Fibroblast of skin of right quadriceps (primary cell): Measurements from ENCODE around the gene PANK1.

Source experiments
- DNase-seq: peaks from one replicate; pipeline ENCODE4 v3.0.0-alpha.2; 2013

Gene PANK1

DNA sequence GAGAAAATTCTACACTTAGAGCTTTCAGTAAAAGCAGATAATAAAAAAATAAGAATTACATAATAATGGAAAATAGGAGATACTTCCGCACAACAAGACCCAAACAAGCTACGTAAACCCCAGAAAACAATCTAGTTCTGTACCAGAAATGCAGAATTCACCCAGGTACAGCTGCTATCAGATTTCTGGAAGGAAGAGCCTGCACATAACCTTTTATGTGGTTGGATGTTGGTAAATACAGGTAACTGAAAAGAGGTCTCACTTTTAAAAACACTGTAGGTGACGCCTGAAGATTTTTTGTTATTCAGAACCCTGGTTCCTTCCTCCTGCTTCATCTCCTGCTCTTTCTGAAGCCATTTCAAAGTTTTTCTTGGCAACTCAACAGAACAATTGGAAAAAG, 29.9 kb downstream of the PANK1 start:
- no peak for DNase-seq

DNA sequence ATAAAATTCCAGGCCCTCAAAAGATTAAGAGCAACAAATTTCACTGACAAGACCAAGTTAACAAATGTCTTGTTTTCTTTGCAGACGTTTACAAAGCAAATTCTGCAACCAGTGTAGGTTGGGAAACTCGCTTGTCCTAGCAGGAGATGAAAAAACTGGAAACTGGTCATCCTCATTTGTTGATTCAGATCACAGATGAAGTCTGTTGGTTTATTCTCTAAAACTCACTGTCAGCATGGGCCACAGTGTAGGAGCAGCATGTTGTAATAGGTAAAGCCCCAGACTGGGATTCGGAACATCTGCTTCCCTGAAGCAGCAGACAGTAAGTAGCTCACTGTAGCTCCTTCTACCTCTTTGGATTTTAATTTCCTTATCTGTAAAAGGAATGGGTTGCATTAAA, 31.5 kb downstream of the PANK1 start:
- DNase-seq, result no peak

DNA sequence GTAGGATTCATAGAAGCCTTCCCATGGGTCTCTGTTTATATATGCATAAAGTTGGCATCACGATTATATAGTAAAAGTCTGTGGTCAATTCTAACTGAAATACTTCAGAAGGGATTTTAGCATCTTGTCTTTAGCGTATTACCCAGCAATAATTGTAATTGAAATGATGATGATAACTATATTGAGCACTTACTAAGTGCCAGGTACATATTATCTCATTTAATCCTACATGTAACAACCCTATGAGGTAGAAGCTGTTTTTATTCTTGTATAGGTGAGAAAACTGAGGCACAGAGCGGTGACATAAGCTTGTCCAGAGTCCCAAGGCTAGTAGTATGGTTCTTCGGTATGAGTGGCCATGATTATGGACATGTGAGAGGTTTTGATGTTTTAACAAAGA, 33.8 kb downstream of the PANK1 start:
- no peak for DNase-seq

DNA sequence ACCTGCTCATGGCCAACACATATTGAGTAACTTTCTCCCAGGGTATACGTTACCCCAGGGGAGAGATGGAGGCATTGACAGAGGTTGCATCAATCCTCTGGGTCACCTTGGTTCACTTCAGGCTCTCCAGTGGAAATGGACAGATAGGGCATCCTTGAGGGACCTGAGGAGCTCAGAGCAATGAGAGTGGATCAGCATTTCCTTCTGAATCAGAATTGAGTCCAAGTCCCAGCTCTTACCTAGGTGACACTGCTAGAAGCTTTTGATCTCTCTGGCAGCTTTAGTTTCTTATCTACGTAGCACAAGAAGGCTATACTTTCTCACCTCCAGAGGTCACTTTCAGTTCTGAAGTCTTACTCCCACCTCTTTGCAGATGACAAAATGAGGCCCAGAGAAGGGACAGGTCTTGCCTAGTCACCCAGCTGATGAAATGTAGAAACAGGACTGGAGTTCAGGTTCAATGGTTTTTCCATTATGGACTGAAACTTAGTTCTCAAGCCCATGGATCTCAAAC, 35.2 kb downstream of the PANK1 start:
- DNase-seq, result no peak

DNA sequence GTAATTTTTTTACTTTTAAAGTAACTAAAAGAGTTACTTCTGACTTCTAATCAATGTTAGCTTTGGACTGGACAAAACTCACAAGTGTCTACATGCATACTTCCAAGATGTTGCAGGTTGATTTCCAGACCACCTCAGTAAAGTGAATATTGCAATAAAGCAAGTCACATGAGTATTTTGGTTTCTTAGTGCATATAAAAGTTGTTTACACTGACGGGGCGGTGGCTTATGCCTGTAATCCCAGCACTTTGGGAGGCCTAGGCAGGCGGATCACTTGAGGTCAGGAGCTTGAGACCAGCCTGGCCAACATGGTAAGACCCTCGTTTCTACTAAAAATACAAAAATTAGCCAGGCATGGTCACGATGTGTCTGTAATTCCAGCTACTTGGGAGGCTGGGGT, 40.8 kb downstream of the PANK1 start:
- no peak for DNase-seq

DNA sequence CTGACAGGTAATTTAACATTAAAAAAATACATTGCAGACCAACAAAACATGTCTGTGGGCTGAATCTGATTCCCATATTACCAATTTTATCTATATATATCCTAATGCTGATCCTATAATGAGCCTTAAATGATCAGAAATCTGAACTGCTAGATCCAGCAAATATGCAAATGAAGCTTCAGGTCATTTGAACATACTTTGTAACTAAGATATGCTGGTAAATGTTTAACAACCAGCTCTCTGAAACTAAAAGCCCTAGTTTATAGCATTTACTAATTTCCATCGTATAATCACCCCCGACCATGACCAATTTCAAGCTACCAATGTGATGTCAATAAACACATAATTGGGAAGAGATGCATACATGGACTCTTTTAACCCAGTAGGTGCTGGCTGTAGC, 42.1 kb downstream of the PANK1 start:
- DNase-seq, result no peak

DNA sequence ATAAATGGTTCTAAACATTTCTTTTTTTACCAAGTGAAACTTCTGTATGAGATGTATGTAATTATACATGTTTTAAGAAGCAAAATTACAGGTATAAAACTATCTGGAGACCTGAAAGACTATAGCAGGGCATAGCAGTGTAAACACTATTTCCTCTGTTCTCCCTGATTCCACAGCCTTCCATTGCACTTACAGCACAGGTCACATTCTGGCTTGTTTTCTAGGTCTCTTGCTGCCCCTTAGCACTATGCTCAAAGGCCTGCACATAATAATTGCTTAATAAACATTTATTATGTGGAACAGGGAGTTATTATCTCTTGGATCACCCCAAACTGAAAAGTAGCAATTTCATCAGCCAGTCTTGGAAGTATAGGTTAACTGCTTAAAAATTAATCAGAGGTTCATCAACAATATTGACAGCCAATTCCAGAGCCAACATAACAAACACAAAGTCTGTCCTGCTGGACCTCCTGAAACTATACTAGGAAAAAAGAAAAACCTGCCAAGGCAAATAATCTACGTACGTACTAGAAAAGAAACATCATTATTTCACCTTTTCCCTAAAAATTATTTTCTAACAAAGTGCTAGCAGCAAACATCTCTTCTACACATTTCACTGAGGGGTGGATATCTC, 43.2 kb downstream of the PANK1 start:
- no peak for DNase-seq

DNA sequence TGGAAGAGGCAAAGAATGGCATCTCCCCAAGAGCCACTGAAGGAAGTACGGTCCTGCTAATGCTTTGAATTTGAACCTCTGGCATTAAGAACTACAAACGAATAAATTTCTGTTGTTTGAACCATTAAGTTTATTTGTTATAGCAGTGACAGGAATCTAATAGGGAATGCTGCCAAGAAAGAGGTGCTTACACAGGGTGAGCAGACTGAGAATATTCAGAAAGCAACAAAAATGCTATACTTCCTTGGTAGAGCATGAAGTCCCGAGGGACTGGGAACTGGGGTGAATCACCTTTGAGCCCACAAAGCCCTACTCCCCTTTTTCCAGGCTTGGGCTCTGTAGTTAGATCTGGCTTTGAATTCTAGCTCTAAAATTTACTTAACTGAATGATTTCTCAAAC, 45.0 kb downstream of the PANK1 start:
- DNase-seq, result peak; percentile 13

DNA sequence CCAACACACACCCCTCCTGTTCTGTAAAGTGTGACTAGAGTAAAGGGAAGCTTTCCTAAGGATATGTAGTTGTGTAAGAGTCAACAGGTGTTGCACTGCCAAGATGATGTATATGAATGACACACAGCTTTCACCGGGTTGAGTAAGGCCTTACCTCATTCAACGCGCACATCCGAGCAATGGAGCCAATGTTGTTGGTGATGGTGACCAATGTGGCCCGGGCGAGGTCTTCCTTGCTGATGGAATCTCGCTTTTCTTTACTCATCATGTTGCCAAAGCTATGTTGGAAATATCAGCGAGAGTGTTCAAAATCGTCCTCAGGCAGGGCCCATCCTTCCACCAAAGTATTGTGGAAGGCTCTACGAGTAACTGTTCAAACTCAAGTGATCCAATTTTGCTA, 52.0 kb downstream of the PANK1 start:
- no peak for DNase-seq

DNA sequence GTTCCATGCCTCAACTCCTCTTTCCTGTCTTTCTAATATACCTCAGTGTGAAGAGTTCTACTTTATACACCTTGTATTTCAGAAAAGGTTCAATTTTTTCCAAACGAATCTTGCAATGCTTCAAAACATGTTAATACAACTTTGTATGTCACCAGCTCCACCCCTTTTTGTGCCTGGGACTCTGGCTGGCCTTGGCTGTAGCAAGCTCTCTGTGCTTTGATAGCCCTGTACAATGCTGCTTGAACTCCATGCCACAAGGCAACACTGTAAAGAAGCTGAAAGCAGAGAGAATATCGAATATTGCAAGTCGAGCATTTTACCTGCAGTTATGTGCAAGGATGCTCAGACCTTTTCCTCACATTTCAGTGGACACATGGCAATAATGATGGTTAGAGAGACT, 52.5 kb downstream of the PANK1 start:
- no peak for DNase-seq

DNA sequence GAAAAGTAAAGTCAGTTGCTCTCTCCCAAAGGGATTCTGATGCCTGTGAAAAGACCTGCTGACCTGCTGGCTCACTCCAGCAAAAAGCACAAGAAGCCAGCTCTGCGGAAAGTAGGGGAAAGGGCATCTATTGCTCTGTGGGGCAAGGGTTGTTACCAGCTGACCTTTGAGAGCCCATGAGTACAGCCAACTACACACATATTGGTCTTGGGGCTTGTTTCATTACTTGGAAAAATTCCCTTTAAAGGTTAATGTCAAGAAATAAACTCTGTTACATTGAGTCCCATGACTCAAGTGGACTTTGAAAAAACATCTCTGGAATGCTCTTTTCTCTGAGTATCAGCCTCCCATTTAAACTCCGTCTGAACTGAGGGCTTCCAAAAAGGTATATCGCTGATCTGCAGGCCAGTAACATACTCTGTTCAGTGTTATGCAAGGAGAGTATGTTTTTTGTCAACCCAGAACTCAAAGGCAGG, 53.2 kb downstream of the PANK1 start:
- DNase-seq, result peak; percentile 4

DNA sequence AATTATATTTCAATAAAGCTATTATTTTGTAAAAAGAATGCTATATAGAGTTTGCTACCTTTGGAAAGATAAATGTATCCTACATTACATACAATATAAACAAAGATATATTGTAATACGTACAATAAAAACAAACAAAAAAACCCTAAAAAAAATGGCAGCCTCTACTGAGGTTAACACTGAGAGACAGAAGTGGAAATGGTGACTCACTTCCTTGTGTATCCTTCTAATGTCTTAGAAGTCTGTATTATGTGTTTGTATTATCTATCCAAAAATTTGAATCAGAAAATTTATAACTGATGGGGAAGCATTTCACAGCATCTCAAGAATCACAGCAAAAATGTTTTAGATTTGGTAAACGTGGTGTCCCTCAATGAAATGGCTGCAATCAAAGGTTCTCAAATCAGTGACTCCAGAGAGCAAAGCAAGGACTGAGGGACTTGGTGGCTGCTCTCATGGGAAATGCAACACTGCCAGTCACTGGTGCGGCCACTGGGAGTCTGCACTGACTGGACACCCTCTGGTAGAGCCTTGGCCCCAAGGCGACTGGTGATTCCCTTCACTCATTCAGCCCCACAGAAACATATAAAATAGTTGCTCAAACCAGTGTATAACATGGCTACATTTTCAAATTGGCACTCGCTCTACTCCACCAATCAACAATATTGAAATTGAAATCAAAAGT, 53.8 kb downstream of the PANK1 start:
- no peak for DNase-seq

DNA sequence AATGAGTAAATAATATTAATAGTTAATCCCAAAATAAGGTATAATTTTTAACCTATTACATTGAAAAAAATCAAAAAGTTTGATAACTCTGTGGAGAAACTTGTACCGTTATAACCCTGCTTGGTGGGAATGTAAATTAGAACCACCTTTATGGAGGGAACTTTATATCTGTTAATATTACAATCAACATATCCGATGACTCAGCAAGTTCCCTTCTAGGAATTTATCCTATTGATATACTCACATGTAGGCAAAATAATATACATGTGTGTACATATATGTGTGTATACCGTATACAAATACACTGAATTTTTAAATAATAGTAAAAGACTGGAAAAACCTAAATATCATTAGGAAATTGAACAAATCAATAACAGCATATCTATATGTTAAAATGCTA, 54.7 kb downstream of the PANK1 start:
- DNase-seq, result no peak

DNA sequence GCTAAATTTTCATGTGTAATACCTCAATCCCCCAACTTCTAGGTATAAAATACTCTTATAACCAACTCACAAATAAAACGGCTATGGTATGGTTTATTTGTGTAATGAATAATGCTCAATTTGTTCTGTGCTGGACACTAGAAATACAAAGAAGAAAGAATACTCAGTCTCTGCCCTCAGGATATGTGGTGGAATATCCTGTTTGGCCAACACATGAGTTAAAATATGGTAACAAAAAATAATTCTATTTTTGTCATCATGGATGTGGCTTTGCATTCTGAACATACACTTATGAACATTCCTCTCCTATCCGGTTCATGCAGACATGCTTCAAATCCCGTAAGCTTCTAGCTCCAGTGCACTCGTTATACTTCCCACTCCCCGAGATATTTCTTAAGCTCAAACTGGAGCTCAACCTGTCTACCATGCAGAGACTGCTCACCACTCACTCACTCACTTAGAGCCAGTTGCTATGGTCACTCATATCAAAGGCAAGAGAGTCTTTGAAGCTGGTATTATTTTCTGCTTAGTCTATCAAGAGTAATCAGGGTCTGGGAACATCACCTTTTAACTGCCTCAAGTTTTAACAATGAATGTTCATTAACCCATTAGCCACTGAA, 55.8 kb downstream of the PANK1 start:
- DNase-seq, result no peak

DNA sequence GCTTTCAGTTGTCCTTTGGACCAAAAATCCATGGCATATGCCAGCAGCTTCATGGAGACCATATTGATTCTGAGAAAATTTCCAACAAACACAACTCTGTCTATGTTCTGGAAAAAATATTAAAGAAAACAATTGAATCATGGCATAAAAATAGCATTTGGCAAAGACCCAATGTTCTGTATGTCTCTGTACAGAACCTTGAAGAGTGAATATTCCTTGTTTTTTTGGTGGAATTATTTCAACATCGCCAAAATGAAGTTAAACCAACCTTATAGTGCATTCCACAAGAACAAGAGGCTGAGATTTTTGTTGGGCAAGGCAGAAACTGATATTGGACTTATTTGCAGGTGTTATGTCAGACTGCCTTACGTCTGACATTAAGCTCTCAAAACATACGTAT, 56.4 kb downstream of the PANK1 start:
- DNase-seq, result no peak

DNA sequence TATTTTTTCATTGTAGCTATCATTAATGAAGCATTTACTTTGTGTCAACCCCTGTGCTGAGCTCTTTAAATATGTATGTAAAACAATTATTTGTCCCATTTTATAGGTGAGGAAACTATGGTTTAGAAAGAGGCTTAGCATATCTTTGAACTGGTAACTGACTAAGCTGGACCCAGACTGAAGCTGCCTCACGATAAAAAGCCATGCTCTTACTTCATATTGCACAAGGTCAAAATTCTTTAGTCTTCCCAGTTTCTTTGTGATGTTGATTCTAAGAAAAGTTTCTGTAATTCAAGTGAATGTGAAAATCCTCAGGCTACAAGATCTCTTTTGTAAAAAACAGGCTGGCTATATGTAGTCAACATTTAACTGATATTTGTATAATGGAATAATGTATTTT, 63.0 kb downstream of the PANK1 start:
- DNase-seq, result no peak

DNA sequence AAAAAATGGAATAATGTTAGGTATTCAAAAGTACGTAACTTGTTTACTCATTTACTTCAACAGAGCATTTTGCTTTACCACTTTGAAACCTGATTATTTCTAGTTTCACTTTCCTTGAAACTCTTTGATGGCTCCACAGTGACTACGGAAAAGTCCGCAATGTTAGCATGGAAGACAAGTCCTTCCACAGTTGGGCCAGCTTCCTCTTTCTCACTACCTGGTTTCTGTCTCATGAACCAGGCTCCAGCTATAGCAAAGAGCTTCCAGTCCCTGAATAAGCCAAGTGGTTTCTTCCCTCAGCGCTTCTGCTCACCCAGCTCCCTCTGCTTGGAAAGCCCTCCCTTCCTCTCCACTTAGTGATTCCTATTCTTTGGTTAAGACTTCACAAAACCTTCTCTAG, 64.8 kb downstream of the PANK1 start:
- DNase-seq, result no peak

DNA sequence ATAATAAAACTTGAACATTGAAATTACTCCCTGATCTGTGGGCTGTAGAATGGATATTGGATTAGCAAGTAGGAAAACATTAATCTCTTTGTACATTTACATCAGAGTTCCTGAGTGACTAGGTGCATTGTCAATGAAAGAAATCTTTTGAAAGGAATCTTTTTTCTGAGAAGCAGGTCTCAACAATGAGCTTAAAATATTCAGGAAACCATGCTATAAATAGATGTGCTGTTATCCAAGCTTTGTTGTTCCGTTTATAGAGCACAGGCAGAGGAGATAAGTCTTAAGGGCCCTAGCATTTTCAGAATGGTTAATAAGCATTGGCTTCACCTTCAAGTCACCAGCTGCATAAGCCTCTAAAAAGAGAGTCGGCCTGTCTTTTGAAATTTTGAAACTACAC, 68.3 kb downstream of the PANK1 start:
- DNase-seq, result no peak

DNA sequence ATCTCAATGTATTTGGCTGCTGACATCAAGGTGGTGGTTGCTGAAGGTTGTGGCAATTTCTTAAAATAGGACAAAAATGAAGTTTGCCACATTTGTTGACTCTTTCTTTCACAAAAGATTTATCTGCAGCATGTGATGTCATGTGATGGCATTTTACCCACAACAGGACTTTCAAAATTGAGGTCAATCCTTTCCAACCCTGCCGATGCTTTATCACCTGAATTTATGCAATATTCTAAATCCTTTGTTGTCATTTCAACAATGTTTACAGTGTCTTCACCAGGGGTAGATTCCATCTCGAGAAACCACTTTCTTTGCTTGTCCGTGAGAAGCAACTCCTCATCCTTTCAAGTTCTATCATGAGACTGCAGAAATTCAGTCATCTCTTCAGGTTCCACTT, 69.0 kb downstream of the PANK1 start:
- no peak for DNase-seq

DNA sequence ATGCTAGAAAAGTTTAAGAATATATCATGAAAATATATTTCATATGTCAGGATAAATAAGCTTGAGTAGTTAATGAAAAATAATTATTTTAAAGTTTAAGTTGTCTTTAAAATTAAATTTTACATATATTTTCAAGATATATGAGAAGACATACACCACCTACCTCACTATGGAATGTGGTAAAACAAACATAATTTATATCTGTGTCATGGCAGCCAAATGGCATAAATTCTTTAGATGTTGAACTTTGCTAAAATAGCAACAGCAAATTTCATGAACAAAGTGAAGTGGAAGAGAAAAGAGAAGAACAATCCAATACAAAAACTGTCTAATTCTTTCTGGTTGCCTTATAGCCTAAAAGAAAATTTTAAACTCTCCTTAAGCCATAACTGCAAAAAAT, 70.0 kb downstream of the PANK1 start:
- peak; percentile 40 for DNase-seq

DNA sequence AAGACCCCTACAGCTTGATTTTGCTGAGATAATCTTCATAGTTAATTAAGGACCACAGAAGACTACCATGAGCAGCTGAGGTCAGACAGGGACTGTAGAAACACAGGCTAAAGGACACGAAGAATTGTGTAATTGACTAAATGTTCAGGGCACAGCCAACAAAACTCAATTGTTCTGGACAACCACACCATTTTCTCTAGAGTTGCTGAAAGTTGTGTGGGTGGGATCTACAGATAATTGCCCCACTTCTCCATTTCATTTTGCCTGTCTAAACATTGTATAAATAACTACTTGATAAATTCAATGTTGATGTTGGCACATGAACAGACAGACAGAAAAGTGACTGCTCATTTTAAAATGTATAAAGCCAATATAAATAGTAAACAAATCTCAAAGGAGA, 70.7 kb downstream of the PANK1 start:
- no peak for DNase-seq

DNA sequence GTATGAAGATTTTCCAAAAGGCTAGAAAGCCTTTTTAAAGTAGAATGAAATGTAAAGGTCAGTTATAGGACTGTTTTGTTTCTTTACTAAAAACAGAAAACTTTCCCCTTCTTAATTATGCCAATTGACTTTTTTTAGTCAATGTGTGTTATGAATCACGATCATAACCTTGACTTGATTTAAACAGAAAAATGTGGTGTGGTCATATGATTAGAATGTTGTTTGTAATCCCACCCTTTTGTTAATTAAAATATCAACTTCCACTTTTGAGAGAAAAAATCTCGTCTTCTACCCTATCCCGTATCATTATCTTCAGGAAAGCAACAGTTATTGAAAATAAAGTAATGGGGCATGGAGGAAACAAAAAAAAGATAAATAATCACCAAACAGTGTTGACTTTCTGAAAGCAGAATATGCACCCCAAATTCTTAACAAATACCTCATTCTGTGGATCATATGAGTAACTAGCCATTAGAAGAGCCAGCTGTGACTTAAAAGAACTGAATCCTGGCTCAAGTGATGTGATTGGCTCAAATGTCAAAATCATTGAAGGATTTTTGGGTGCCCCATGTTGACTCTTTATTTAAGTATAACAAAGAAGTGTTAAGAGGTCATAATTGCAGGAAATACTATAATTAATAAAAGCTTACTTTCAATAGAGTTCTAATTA, 77.3 kb downstream of the PANK1 start:
- DNase-seq, result peak; percentile 18

DNA sequence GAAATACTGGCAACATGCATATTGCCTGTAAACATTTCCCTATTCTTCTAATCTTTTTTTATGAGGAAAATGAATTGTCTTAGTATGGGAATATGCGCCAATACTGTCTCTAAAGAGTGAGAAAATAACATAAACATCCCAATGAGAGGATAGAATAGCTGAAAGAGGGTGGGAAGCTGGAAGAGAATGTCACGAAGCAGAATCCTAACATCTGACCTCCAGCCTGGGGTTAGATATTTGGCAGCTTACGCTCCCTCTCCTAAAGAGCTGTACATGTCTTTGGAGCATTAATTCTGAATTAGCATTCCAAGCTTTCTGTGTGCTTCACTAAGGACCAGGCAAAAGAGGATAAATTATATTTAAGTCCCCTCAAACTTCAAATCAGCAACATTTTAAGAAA, 78.0 kb downstream of the PANK1 start:
- no peak for DNase-seq
